GM19397 (cell line): ENCODE data around the gene HOXC12.
A peak's percentile ranks its signal among the peaks of the same experiment; 100 is the strongest.

ENCODE experiments used
- ATAC-seq: cut with Tn5 transposase; IDR thresholded peaks from one replicate; pipeline ENCODE4 v1.9.1; 2021; ENCODE audit warnings: mild to moderate bottlenecking, moderate library complexity; ENCODE audit not compliant: unreplicated experiment

The HOXC12 gene

DNA sequence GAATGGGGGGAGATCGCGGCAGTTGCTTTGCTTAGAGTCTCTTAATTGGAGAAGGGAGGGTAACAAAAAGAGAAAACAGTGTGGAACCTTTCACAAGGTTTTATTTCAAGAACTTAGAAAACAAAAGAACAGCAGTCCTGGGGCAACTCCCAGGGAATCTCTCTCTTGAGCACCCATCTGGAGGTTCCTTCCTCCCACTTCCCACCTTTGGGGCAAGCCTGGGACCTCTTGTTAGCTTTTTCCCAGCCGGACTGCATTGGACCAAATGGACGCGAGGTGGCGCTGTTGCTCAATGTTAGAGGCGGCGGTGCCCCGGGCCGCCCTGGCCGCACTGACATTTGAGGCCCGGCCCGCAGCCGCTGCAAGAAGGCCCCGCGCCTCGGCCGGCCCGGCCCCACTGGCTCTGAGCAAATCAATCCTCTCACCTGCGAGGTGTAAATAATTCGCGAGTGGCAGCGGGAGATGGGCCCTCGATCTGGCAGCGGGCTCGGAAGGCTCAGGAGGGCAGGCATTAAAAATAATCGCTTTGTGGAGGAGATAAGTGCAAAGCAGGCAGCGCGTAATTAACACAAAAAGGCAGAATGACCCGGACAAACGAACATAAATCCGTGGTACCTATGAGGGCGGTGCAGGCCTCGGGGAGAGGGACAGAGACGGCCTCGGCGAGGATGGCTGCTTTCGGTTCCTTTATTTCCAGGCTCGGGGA is 51.3 kb downstream of the HOXC12 start:
- ATAC-seq = peak; percentile 77

DNA sequence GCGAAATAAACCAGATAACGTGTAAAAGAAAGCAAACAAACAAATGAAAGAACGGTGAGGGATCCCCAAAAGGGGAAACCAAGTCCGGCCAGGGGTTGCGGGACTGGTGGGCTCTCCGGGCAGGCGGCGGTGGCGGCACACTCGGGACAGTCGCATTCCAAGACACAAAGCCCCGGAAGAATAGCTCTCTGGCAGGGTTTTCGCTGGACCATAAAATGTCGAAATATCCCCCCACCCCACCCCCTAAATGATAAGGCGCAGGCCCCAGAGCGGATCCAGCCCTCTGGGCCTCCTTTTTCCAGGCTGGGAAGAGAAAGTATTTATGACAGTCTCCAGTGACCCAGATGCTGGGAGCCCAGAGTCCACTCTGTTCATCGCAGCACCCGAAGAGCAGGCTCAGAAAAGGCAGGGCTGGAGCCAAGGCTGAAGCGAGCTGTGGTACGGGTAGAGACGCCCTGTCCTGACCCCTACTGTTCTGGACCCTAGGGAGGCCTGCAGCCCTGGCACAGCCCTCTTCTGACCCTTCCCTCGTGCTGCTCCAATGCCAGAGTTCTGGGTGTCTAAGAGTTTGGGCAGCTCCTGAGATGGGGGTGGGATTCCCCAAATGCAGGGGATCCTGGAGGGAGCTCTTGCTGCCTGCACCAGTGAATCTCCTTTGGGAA is 52.0 kb downstream of the HOXC12 start:
- ATAC-seq = no peak

DNA sequence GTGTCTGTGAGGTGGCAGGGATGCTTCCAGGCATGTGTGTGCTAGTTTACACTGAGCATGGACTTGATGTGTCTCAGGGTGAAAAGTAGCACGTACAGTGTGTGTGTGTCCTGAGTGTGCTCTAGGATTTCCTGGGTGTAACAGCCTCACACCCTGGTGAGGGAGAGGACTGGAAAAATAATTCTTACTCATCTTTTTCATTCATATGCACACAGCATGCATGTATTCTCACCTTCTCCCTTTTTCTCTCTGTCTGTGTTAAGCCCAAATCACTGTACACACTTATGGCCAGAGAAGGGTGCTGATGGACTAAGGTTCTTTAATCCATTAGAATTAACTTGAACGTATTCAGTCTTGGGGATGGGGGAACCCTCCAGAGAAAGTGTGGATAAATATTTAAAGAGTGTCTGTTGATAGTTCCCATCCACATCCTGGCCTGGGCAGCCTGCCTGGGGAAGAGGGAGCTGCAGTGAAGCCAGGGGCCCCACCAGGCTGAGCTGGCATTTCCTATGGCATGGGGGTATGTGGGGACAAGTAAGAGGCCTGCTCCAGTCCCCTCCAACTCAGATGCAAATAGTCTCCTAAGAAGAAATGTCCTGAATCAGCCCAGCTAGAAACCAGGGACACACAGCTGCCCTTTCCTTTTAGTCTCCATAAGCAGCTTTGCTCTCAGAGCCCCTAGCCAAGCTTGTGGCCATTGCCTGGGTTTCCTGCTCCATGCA is 53.0 kb downstream of the HOXC12 start:
- no peak for ATAC-seq

DNA sequence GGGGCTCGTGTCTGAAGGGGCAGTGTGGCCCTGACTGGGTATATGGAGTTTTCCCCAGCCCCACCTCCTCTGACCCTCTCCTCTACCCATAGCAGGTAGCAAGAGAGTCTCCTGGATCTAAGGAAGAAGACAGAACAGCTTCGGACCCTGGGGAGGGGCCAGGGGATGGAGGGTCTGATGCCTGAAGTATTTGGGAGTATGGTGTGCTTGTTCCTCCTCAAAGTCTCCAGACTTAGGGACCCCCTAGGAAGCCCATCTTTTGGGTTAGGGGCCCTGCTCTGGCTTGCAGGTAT is 53.5 kb downstream of the HOXC12 start:
- ATAC-seq = no peak
